ENCODE data around the gene EHD3.

EHD3 gene

DNA sequence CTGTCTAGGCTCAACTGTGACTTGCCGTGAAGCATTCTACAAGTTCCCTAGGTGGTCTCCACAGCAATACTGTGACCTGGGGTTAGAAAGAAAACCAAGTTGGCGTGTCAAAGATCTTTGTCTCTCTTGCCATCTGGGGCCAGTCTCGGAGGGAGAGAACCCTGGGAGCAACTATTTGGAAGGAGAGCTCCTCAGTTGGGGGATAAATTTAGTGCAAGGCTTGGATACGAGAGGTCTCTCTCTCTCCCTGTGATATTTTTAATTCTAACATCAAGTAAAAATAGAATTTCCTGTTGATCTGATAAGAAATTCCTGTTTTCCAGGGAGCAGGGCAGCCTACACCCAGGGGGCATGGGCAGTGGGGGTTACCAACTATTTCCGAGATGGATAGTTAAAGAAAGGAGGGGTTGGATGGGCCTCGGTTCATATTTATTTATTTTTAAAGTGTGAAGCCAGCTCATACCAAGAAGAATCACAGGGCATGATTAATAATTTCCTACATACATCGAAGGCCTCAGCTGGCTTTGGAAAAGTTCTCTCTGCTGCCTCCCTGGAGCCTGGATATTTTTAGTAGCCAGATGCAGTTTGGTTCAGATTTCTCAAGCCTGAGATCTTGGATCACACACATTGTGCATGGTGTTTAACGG is 62.8 kb downstream of the EHD3 start:
- no peak for DNase-seq

DNA sequence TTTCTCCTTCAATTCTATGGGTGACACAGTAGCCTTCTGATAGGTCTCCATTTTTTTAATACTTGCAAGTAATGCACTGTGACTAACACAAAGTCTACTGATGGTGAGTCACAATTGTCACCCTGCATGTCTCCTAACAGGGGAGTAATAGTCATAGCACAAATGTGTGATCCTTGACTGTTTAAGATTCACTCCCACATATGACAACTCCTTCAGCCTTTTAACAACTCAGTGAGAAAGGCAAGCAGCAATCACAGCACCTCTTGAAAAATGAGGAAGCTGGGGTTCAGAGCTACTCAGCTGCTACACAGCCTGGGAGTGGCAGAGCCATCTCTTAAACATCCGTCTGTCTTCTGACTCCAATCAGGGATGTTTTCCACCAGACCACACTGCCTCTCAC is 63.8 kb downstream of the EHD3 start:
- no peak for DNase-seq

DNA sequence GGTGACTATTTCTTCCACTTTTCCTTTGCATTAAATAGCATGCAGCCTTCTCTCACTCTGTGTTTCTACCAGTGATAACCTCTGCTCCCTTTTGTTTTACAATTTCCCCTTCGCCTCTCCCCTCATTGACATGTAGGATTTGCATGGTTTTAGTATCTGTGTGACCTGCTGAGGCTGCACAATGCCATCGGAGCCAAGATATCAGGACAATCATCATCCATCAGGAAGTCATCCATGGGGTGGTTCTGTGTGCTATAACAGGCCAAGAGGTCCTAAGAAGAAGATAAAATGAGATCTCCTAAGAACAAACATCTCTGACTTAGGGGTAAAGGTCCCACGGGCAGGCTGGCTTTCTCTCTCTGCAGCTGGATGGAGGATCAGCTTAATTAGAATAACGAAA is 65.6 kb downstream of the EHD3 start:
- DNase-seq = no peak

DNA sequence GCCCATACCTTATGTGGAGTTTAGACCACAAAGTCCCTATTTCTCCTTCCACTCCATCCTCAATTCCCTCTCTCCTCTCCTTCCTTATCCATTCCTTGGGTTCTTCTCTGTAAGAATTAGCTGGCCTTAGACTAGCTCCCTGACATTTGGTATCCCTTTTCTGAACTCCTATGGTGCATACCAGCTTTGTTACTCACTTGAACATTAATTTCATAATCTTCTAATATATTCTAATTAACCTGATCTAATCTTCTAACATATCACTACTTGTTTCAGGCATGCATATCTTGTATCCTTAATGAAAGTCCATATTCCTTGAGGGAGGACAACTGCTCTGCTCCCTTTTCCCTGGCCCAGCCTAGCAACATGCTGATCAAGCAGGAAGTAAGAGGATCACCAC is 66.4 kb downstream of the EHD3 start:
- no peak for DNase-seq

DNA sequence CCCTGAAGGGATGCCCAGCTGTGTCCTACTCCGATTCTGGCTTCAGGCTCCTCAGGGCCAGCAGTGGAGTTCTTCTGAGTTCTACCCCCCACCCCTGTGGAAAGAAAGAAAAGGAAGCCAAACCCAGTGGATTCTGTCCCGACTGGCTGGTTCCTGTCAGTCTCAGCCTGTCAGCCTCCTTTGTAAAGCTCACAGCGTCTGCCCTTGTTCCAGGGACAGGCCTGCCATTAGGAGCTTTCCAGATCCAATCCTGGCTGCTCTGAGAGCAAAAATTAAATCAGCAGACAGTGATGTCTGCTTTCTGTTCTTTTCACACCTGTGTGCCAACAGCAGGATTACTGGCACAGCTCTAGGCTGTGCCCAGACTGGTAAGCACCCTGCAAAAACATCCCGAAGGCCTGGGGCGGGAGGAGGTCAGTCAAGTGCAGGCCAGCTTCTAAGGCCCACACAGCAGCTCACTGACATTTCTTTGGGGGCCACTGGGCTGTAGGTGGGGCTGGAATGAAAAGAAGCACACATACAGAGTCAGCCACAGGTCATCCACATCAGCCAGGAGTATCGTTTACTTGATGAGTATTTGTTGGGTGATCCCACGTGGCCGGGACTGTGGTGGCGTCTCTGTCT is 69.1 kb downstream of the EHD3 start:
- no peak for DNase-seq

DNA sequence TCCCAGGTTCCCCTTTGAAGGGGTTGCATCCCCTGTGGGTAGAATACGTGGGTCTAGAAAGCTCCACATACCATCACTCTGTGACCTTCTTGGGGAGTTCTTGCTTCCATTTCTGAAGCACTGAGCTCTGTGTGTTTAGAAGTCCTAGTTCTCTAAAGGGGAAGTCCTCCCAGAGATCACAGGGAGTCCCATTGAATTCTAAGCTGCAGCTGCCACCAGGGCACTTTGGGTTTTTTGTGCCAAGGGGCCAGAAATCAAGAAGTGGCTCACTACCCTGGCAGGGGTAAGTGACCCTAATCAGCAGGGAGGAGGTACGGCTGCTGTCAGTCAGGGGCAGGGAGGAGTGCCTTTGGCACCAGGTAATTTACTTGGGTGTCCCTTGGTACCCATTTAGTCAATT is 70.9 kb downstream of the EHD3 start:
- no peak for DNase-seq

DNA sequence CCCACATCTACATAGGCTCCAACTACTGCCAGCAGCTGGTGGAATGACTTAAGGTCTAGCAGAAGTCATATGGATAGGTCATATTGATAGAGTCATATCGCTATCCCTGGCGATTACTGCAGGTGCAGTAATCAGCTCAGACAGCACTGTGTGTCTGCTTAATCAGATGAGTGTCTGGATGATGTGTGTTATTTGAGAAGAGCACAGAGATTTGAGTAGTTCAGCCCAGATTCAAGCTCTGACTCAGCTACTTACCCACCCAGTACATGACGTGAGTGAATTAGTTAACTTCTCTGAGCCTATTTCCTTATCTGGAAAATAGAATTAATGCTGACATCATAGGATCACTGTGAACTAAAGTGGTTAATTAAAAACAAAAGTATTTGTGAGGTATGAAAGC is 78.9 kb downstream of the EHD3 start:
- DNase-seq = no peak

DNA sequence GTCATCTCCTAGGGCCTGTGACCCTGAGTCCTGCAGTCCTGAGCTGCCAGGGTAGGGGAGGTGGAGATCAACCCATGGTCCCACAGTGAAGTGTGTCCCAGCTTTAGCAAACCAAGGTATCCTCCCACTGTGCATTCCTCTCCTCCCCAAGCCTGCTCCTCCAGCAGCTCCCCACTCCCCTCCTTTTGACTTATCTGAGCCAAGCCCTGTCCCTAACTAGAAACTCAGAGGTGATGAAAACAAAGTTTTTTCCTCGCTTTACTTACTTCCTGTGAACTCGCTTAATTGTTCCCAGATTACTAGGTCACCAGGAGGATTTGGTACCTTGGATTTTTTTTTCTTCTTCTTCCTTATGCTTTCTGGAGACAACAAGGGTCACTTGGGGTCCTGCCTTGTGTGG is 80.8 kb downstream of the EHD3 start:
- no peak for DNase-seq

DNA sequence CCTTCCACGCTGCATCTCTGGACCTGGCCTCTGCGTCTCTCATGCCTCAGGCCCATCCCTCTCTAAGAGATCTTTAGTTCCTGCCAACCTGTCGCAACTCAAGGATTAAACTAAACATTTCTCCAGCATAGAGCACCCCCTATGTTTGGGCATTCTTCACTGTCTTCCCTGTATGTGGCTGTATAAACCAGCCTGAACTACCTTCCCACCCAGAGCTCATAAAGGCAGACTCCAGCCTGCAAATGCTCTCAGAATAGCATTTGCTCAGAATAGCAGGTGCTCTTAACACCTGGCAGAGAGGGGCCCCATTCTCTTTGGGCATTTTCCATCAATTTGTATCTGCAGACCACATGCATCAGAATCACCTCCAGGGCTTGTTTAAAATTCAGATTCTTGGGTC is 83.4 kb downstream of the EHD3 start:
- DNase-seq = no peak

DNA sequence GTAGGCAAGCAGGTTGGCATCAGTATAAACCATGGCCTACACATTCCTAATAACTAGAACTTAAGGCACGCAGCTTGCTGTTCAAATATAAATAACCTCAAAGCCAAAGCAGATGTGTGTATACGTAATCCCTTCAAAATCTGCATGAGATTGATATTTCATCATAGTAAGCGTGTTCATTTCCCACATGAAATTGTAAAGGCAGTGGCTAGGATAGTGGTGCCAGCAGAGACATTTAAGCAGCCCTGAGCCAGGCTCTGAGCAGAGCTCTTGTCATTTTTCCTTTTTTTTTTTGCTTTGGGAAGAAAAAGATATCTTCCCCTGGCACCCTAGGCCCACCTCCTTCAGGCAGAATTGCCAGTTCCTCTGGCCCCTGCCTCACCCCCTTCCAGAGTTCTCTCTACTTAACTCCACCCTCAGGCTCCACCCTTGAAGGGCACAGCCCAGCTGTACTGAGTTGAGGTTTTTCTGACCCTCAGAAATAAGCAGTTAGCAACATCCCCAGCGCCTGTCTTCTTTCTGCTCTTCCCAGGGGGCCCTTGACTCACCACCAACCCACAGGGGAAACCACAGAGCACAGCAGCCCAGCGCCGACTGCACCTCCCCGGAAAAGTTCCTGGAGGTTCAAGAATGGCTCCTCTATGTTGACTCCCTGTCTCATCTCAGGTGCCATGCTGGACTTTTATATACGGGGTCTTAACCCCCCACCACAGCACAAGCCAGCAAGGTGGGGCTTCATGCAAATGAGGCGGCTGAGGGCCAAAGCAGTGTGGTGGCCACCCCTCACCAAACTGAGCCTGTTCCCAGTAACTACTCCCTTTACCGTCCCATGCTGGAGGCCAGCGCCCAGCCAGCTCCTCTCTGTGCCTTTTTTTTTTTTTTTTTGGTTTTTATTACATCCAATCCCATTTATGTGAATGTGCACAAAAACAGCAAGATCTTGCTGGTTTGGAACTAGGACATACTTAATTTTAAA is 84.7 kb downstream of the EHD3 start:
- DNase-seq = peak; percentile 76

Measured in activated effector memory CD4-positive, alpha-beta T cell treated with anti-CD3 and anti-CD28 coated beads, Interleukin-2, amount 50 U/mL, for 16 hours (primary cell).